Activated CD4-positive, alpha-beta T cell treated with anti-CD3 and anti-CD28 coated beads, Interleukin-2, amount 50 U/mL, for 16 hours (primary cell): Measurements from ENCODE around the gene CEP135.
A peak's percentile ranks its signal among the peaks of the same experiment; 100 is the strongest.
"Not testable (repeated sequence)": the region's sequence is repeated elsewhere in the genome, so short reads cannot be mapped to it uniquely, and the experiment has no call there.

Experiments used
- DNase-seq: peaks from one replicate; pipeline ENCODE4 v3.0.0-alpha.2; 2020

The CEP135 gene

DNA sequence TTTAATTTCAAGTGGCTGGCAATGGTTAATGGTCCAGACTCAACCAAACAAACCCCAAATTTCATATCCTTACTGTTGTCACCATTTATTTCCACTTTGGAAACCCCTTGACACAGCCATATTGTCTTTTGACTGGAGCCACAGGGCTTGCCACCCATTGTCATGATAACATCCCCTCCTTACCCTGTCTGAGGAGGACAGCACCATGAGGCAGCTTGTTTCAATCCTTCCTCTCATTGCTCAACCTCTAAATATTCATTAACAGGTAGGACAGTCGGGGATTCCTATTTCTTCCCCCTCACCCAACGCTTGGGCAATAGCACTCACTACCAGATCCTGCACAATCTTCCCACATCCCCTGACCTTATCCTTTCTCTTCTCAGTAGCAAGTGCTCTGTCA lies 92.1 kb downstream of the CEP135 start:
- DNase-seq = no peak

DNA sequence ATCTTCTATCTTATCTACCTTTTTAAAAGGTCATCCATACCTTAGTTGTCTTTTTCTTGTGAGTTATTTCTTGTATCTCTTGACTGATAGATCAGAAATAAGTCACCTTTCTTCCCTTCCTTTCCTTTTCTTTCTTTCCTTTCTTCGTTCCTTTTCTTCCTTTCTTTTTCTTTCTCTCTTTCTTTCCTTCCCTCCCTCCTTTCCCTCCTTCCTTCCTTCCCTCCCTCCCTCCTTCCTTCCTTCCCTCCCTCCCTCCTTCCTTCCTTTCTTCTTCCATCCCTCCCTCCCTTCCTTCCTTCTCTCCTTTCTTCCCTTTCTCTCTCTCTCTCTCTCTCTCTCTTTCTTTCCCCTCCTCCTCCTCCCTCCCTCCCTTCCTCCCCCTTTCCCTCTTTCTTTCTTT lies 93.5 kb downstream of the CEP135 start:
- DNase-seq = no peak

DNA sequence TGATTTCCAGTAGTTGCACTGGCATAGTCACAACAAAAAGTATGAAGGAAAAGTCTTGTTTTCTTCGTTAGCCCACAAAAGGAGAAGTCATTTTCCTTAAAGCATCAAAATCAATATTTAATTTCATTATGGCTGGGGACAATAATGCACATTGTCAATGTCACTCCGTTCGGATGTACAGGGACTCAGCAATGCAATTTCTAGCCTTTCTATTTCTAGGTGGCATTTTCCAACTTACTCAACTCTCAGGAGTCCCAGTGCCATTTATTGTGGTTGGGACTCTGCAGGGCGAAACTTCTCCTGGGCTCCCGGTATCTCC lies 99.6 kb downstream of the CEP135 start:
- no peak for DNase-seq

DNA sequence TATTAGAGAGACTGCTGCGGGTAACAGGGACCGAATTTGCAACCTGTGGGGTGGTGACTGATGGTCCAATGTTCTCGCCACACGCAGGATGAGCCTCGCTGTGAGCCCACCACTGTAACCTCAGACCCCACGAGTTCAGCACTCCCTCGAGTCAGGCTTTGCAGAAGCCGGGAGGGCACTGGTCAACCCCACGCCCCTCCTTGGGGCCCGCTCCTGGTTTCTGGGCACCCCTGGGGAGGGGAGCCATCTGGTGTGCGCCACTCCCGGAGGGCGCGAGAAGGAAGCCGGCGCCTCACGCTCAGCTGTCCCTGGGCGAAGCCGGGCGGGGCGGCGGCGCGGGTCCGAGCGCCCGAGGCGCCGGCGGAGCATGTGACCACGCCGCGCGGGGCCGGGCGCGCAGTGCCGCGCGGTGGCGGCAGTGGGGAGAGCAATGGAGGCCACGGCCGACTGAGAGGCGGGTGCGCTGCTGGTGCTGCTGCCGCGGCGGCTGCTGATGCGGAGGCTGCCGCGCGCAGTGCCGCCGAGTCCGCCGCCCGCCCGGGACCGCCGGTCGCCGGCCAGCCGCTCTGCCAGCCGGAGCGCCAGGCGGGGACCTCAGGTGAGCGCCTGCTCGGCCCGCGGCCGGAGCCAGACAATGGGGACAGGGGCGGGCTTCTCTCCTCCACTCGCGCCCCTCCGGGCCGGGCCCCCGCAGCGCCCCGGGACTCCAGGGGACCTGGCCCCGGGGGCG lies 100.1 kb downstream of the CEP135 start:
- DNase-seq = peak; percentile 65

DNA sequence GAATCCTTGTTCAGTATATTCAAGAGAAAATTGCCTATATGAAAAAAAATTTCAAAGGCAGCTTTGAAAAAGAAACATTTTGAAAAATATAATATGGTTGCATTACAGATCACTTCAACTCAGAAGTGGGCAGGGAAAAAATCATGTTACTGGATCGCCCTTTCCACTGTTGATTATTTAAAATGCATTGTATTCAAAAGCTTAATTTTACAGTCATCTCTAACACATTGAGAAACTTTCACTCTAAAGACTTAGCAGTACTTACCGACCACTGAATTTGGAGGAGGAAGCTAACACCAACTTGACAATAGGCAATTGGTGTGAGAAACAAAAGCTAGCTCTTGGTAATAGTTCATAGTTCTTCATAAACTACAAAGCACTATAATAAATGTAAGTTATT lies 101.9 kb downstream of the CEP135 start:
- DNase-seq = no peak

DNA sequence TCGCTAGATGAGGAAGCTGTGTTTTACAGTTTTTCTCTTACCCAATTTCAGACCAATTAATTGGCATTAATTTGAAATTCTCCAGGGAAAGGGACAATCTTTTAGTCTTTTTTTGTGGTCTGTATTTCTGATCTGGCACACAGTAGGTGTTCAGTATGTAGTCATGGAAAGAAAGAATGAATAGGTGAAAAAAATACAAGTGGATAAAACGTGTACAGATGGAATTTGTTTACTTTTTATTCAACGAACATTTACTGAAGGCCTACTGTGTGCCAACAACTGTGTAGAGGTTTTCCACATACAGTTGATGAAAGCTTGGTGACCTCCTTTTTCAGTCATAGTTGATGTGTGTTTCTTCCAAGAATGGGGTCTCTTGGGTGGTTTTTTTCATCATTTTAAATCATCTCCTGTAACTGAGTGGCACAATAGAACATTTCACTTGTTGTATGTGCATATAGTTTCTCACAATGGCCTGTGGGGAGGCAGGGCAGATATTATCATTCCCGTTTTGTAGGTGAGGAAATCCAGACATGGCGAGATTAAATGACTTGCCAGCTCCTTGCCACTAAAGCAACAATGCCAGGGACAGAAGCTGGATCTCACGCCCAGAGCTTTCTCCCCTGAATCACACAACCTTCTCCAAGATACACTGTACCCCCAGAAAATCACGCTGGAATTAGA lies 102.4 kb downstream of the CEP135 start:
- no peak for DNase-seq

DNA sequence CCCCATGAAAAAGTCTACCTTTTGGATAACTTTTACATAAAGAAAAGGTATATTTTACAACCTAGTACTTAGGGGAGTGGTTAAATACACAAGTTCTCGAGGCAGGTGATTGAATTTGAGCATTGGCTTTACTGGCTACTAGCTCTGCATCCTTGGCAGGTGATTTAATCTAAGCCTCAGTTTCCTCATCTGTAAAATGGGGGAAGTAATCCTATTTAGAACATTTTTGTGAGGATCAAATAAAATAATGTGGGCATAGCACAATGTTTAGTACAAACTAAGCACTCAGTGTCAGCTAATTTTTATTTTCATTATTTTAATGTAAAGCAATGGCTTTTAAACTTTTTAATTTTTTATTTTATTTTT lies 102.9 kb downstream of the CEP135 start:
- no peak for DNase-seq

DNA sequence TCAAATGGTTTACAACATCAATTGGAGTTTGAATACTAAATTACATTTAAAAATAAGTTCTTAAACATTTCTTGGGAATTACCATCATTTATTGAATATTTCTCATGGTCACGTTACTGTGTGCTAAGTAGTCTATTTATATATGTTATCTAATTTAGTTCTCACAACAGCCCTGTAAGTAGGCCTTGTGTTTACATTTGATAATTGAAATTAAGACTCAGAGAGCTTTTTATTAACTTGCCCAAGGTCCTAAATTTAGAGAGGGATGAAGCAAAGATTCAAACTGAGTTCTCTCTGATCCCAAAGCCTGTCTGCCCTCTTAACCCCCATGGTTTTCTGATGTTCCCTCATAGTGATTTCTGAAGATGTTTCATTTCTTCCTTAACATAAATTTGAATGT lies 103.7 kb downstream of the CEP135 start:
- DNase-seq = no peak

DNA sequence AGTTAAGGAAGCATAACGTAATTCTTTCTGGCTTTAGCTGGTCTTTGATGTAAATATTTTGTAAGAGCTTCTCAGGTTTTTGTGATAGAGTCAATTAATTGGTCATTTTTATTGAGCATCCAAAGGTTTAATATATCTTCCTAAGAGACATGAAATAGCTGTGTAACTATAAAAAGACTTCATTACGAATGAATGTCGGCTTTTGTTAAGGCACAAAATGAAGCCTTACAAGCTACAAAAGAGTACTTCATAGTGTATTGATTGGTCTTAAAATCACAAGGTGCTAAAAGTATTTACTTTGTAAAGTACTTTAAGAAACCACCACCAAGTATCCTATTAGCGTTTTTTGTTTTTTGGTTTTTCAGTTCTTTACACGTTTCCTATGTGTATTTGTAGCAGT lies 104.2 kb downstream of the CEP135 start:
- DNase-seq = no peak

DNA sequence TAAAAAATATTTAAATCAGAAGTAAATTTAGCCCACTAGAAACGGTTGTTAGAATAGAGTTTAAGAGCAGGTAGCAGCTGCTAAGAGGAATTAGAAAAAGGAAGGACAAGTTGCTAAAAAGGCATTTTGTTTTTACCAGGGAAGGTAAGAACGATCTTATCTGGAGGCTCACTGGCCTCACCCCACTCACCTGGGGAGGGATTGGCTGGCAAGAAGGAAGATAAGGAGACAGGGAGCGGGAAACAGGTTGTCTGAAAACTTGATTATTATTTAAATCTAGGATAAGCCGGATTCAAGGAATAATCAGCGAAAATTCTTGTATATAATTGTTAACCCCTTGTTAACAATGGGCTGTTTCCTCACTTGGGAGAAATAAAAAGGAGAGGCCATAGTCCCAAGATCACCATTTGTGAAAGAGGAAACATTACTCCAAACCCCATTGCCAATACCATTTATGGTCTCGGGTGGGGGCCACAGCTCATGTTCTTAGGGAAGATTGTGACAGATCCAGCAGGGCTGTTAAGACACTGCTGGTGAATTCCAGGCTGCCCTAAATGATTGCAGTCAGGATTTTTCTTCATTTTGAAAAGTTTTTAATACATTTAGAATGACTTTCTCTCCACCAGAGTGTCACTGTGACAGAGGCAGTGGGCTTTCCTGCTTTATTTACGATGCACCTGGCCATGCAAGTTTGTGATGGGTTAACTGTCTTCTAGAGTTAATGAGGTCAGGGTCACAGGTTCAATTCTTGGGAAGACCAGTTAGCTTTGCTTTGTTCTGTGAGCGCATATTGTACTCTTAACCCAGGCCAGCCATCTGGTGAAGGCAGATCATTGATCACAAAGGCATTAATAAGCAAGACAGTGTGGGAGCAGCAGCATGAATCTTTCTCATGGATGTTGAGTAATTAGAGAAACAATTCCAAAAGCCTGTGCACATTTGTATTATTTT lies 106.6 kb downstream of the CEP135 start:
- no peak for DNase-seq

DNA sequence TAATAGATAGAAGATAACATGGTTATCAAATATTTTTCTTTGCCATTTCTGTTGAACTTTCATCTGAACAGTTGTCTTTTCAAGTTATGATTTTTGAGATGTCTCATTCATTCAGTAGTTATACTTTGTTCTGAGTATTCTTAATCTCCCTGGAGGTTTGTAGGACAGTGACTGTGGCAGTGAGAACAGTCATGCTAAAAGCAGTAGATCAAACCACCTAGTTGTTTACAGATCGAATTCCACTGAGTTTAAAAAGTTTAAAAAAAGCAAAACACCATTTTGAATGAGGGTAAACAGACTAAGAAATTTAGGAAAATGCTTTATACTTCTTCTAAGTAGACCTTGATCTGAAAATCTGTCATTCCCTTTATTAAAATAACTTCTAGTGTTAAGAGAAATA lies 107.2 kb downstream of the CEP135 start:
- DNase-seq = no peak

DNA sequence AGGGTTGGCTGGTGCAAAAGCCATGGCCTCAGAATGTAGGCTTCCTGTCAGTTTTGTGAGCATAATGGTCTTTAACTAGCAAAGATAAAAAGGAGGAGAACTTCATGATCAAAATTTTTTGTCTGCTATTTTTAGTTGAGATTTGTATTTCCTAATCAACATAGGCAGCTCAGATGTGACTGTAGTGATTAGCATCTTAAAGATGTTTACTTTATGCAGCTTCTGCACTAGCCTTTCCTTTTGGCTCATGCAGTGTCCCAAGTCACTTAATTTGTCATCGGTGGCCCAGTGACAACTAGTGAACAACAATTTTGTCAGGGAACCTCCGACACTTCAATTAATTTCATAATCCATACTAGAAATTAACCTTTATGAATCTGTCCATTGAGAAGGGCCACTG lies 109.8 kb downstream of the CEP135 start:
- no peak for DNase-seq

DNA sequence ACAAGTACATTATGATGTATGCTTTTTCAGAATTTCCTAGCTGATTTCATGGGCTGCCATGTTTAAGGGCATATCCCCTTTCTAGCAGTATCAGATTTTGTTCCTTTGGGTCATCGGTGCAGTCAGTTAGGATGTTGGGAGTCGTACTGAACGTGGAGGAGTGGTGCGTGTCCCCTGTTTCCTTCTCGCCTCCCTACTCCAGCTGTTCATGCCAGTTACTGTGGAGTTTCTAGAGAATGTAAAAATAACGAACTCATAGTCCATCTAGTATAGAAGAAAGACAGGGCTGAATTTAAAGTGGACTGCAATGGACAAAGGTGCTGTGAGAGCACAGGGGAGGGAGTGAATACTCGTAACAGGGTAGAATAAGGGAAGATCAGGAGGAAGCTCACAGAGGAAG lies 111.3 kb downstream of the CEP135 start:
- DNase-seq = no peak

DNA sequence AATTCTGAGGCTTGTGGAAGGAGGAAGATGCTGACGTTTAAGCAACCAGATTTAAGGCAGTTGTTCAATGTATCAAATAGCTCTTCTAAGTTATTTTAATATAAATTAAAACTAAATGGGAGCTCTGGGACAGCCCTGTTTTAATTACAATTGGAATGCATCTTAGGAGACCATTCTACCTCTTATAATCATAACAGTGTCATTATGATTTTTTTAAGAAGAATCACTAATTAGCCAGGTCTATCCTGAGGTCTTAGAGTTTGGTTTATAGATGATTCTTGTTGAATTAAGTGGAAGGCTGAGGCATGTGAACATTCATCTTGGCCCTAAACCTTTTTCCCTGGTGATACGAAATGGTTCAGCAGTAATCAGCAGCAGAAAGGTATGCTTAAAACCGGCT lies 113.4 kb downstream of the CEP135 start:
- DNase-seq = no peak

DNA sequence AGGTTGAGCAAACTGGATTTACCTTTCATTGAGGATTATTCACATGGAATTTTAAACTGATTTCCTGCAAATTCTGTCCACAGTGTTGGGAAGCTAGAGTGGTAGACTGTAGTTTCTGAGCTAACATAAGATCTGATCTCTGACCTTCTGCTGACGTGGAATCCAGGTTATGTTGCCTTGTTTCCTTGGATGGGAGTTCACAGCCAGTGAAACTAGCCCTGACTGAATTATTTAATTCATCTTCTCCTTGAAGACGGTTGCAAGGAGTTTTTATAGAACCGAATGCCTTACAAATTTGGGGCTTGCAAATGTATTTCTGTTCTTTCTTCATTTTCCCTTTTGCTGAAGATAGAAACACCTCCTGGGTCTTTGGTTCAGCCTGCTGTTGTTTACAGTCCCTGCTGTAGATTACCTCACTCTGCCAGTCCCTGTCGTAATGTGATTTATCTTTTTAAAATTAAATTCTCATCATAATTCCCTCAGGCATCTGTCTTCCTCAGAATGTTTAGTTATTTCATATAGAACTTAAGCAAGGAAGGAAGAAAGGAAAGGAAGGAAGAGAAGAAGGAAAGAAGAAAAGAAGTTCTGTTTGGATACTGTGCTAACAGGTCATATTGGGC lies 113.9 kb downstream of the CEP135 start:
- DNase-seq = no peak

DNA sequence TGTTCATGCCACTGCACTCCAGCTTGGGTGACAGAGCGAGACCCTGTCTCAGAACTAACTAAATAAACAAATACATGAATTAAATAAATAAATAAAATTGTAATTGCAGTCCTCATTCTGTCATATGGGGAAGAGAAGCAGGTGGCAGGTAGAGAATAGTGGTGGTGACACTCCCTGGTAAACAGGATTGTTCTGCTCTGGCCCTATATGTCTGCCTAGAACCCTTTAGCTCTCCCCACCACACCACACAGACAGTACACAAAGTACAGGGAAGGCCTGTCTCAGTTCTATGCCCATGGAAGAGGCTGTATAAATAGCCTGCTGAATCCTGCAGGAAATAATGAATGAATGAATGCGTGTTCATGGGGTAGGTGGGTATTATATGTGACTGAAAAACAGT lies 117.7 kb downstream of the CEP135 start:
- no peak for DNase-seq

DNA sequence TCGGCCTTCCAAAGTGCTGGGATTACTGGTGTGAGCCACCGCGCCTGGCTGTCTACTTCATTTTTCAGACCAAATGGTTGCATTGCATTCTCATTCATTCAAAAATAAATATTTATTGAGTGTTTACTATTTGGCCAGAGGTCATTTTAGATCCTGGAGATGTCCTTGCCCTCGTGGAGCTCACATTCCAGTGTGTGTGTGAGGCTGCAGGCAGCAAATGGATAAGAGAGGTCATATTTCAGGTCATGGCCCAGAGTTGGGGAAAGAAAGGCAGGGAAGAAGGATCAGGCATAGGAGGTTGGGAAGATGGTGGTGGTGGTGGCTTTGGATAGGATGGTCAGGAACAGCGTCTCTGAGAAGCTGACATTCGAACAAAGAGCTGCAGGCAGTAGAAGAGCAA lies 119.1 kb downstream of the CEP135 start:
- no peak for DNase-seq

DNA sequence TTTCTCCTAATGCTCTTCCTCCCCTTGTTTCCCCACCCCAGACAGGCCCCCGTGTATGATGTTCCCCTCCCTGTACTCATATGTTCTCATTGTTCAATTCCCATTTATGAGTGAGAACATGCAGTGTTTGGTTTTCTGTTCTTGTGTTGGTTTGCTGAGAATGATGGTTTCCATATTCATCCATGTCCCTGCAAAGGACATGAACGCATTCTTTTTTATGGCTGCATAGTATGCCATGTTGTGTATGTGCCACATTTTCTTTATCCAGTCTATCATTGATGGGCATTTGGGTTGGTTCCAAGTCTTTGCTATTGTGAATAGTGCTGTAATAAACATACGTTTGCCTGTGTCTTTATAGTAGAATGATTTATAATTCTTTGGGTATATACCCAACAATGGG lies 124.0 kb downstream of the CEP135 start:
- DNase-seq = not testable (repeated sequence)

DNA sequence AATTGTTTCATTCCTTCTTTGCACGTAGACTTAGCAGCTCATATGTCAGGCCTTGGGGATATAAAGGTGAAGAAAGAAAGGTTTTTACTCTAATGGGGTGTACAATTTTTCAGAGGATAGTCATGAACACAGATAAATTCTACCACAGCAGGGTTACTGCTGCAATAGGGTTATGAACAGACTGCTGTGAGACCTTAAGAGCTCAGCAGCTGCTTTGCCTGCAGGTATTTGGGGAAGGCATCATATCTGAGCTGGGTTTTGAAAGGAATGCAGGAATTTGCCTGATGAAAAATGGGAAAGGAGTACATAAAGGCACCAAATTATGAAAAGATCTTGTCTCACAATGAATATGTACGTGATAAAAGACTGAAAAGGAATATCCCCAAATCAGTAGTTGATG lies 128.9 kb downstream of the CEP135 start:
- DNase-seq = no peak

DNA sequence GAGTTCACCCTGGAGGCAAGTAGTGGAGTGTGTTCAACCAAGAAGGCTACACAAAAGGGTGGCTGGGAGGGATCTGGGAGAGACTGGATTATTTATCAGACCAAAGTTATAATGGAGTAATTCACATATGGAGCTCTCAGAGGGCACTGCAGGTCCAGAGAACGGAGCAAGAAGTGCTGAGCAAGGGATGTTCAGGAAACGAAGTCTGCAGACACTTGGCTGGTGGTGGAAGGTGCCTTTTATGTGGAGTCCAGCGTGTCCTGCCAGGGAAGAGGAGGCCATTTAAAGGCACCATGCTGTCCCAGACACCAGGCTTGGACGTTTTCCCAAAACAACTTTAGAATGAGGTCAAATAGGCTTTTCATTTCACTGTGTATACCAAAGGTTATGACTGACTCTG lies 130.1 kb downstream of the CEP135 start:
- no peak for DNase-seq

DNA sequence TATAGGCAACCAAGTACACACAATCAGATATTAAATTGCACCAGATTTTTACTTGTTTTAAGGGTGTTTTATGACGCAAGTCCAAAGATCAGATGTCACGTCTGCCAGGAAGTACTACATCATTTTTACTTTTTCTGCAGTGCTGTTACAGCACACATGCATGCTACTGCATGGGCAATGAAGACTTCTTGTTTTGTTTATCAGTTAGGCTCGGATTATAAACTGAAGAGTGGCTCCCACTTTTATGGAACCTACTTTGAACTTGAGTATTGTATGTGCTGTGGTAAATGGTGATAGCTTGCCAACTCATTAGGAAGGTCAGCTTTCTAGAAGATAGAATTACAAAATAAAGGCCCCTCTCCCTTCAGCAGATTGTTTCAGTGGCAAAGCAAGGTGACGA lies 131.6 kb downstream of the CEP135 start:
- DNase-seq = no peak

DNA sequence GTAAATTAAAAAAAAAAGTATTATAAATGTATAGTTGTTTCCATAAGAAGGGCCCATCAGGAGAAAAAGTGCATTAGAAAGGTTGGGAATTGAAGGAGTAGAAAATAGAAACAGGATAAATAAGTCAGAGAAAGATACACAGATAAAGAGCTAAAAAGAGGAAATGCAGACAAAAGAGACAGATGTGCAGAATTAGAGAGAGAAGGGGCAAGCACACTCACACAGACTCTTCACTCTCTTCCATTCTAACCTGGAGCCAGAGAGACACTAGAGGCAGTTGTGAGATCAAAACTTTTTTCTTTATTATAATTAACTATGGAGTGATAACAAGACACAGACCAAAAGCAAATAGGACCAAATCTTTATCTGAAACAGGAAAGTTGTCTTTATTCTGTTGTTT lies 134.1 kb downstream of the CEP135 start:
- DNase-seq = no peak
